NCI-H748 (cell line): Measurements from ENCODE around the gene TMEM9B.
"Not testable (repeated sequence)": the region's sequence is repeated elsewhere in the genome, so short reads cannot be mapped to it uniquely, and the experiment has no call there.

Source experiments
- DNase-seq: peaks from one replicate; lab custom pipeline; 2025; ENCODE audit not compliant: unreplicated experiment; lab: John Stamatoyannopoulos, UW

The TMEM9B gene

DNA sequence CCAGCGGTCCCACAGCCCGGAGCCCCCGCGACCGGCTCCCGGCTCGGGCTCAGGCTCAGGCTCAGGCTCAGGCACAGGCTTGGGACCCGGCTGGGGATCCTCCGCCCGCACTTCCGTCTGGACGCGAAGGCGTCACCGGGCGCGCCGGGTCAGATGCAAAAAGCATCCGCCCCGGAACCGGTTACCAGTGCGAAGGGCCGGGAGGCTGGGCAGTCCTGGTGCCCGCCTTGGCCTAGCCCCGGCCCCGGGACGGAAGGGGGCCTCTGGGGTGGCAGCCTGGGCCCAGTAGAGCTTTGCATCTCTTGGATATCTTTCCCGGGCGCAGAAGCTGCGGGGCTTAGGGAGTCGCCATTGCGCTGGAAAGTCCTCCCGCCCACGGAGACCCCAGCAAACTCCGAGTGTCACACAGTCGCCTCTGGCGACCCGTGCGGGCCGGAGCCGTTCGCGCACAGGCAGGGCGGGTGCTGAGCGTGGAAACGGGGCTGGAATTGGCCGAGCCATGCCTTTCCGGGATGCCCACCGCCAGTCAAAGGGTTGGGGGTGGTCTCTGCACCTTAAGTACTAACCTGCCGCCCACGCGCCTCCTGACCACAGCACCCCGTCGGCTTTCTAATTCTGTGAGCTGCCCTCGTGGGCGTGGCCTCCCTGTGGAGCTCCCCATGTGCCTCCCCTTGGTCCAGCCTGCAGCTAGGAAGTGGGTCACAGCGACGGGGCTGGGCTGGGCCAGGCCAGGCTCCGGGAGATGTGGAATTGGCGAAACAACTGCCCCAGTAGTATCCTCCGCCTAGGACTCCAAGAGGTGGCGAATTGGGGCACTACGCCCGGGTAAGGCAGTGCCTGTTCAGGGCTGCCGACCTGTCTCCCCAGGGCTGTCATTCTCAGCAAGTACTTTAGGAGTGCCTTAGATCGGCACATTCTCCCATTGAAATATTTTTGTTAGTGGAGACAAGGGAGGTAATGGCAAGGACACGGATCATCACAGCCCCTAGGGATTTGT, at the start of gene TMEM9B:
TSS of gene TMEM9B (minus strand) at position 119 of the 997 bp plus-strand sequence. CDS start 129 bp downstream, outside the sequence.
- DNase-seq, result peak; percentile 91

- DNase-seq, result no peak
Measured at GRCh38 chr11:9013373-9013772, 49.1 kb upstream of the TMEM9B start.

DNA sequence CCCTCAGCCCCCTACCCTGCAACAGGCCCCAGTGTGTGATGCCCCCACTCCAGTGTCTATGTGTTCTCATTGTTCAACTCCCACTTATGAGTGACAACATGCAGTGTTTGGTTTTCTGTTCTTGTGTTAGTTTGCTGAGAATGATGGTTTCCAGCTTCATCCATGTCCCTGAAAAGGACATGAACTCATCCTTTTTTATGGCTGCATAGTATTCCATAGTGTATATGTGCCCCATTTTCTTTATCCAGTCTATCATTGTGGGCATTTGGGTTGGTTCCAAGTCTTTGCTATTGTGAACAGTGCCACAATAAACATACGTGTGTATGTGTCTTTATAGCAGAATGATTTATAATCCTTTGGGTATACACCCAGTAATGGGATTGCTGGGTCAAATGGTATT, 45.3 kb upstream of the TMEM9B start:
- not testable (repeated sequence) for DNase-seq

- no peak for DNase-seq
Measured at GRCh38 chr11:9008661-9009060, 44.4 kb upstream of the TMEM9B start.

DNA sequence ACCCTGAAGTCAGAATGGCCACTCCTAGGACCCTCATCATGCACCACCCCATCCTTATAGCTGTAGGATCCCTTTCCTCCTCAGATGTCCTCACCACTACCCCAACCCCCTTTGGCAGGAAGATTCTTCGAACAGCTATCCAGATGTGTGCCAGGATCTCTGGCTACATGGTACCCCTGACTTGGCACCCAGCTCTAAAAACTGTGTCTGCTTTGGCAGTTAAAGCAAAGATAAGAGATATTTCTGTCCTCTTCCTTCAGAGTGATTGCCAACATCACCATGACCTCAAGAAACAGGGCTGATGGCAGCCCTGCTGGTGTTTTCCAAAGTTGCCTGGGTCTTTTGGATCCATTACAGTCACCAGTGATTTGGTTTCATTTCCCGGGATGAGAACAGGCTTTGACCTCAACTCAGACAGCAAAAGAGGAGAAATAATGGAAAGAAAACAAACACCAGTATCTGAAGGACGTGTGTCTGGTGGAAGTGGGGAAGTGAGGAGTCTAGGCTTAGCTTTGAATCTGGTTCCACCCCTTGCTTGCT, 43.8 kb upstream of the TMEM9B start:
- DNase-seq, result no peak

GRCh38 chr11:9005087-9005486, 40.8 kb upstream of the TMEM9B start:
- no peak for DNase-seq

DNA sequence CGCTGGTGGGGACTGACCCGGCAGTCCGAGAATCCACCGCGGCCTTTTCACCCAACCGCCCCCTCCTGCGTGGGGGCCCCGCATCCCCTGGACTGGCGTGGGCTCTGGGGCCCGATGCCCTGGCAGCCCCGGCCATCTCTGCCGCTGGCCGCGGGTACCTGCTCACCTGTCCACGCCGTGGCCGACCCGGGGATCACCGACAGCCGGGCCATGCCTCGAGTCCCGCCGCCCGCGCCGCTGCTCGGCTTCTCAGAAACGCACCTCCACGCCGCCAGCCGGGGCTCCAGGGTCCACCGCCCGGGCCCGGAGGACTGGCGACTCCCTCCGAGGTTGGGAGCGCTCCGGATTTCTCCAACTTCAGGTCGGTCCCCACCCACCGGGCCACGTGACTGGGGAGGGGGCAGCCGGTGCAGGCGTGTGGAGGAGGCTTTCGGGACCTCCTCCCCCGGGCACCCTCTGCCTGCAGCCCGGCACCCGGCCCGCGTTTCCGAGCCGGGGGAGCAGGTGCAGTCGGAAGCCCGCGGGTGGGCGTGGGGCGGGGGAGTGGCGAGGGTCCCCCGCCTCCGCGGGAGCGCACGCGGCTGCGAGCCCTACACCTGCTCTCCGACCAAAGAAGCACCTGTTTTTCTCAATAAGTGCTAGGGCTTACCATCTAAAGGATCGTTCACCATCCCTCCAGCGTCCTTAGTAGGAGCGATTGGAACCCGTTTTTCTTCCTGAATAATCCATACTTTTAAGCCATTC, 40.1 kb upstream of the TMEM9B start:
- DNase-seq, result peak; percentile 67

GRCh38 chr11:9003573-9004182, 39.4 kb upstream of the TMEM9B start, which contains the start of gene NRIP3:
Gene NRIP3, minus strand, starts transcription at chr11:9004001. Its CDS starts 66 bp downstream, at chr11:9003935.
- DNase-seq, result peak; percentile 82

DNA sequence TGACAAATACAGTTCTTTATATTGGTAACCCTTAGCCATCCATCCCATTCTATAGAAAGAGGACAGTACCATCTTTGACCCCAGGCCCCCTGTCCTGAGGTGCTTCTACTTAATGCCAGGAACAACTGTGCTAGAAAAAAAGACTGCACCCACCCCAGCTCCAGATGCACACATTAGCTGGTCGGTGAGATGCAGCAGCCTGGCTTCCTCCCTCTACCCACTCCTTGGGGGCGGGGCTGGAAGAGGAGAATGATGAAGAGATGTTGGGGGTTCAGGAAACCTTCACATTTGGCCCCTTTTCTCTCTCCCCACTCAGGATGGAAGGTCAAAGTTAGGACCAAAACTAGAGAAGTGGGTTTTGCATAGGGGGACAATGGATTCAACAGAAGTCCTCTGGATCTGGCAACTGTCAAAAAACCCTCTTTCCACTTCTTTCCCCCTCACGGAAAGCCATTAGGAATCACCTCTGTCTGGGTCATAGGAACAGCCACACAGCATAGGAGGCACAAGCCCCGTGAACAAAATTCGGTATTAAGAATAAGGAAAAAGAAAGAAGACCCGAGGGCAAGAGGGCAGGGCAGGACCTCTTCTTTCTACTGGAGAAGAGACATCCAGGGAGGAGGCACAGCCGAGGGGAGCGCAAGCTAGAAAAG, 38.8 kb upstream of the TMEM9B start:
- DNase-seq, result peak; percentile 31

GRCh38 chr11:9001736-9002135, 37.5 kb upstream of the TMEM9B start:
- DNase-seq, result no peak

DNA sequence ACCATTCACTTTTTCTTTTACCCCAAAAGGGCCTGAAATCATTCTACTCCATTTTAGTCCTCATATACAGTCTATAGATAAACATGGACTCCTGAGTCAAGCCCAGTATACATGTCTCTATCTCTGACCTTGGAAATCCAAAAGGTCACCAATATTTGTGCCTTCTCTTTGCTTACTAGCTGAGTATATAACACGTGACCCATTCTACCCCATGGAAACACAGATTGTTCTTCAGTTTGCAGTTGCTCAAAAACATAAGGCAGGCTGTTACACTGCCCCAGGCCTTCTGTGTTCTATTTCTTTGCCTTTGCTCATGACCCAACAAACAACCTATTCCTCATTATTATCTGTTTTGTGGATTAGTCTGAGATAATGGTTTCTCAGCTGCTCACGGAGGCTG, 33.8 kb upstream of the TMEM9B start:
- no peak for DNase-seq

GRCh38 chr11:8997451-8997850, 33.2 kb upstream of the TMEM9B start:
- DNase-seq, result no peak

DNA sequence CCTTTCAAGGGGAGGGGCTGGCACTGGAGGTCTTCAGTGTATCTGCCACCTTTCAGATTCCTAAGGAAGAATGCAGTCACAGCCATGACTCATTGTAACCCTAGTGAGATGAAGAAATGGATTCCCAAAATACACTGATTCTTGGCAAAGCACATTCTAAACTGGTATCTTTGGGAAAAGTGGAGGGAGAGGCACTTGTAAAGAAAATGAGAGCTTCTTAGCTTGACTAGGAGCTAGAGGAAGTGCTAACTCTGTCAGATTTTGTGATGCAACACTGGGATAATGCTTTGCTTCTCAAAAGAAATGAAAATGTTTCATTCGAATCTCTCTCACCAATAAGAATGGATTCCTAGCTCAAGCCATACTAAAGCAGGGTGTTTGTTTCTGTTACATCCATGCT, 25.2 kb upstream of the TMEM9B start:
- no peak for DNase-seq

DNA sequence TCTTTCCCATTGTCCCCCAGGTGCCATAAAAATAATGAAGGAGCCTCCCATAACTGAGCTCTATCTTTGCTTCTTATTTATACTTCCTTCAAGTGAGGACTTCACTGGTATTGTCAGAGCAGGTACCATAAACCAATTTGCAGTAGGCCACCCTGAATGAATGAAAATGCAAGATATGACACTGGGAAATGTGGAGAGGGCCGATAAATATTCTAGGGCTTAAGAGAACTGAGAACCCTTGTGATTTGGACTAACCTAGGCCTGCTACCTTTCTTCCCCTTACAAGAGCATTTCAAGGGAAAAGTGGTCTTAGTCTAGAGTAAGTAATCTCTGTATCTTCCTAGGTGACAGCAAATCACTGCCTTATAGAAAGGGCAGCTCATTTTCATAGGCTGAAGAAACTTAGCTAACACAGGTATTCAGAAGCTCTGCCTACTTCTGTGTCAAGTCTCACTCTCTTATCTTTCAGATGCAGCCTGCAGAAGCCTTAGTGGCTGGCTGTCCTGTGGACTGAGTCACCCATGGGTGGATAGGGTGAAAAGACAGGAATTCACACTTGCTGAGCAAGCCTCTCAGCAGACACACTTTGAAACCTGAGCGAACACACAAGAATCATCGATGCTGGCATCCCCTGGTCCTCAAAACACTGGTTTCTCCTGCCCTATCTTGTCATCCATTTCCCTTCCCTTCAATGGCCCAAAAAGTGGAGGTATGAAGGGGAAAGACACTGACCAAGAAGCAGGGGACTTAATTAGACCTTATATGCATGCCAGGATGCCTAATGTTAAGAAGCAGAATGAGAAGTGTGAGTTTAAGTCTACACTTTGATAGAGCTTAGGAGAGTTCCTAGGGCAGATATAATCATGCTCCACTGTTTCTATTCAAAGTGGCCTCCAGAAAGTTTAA, 24.3 kb upstream of the TMEM9B start:
- DNase-seq, result no peak

GRCh38 chr11:8987446-8987845, 23.2 kb upstream of the TMEM9B start:
- DNase-seq, result no peak

DNA sequence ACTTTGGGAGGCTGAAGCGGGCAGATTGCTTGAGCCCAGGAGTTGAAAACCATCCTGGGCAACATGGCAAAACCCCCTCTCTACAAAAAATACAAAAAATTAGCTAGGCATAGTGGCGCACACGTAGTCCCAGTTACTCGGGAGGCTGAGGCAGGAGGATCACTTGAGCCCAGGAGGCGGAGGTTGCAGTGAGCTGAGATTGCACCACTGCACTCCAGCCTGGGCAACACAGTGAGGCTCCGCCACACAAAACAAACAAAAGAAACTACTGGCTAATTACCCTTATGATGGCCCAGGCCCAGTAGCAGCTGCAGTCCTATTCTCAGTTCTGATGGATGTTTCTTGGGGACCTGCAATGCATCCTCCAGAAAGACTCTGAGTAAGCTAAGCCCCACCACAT, 22.5 kb upstream of the TMEM9B start:
- not testable (repeated sequence) for DNase-seq

DNA sequence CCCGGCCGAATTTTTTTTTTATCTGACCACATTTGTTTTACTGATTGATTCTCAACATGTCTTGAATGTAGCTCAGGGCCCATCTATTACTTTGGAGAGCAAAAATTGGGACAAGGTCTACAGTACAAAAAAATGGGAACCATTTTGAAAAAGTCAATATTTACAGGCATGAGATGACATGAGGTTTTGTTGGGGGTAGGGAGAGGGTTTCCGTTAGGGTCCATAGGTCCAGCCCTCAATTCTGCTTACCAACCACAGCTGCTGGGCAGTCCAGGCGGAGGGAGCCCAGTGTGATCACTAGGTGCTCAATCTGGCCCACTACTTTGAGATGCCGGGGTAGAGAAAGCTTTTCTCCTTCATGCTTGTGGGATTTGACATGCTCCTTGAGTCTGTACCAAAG, 21.2 kb upstream of the TMEM9B start:
- DNase-seq, result no peak

DNA sequence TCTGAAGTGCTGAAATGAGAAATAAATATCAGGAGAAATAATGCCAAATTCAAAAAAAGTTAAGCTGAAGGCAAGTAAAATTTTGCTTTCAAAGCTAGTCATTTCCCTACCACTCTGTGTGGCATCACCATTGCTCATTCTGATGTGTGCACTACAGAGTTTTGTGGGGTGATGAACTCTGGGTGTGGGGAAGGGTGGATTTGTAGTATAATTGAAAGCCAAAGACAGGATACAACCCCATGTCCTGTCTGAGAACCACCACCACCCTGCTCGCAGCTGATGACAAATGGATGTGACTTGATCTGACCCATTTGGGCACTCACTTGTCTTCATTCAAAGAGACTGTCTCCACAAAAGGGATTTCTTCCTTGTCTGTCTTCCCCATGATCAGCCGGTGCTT, 19.3 kb upstream of the TMEM9B start:
- no peak for DNase-seq

DNA sequence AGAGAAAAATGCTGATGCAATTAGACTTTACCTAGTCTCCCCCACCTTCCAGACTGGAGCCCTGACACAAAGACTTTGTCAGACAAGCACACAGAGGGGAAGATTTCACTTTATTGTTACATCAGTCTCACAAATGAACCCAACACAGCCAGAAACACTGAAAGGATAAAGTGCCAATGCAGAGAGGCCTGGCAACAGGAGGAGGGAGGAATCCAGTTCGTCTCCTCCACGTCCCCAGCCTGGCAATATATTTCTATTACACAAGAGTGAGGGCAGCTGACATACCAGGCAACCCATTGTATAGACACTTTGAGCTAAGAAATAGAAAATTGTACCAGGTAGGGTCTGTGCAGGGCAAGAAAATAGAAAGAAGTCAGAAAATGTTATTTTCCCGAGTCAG, 16.2 kb upstream of the TMEM9B start:
- DNase-seq, result no peak

GRCh38 chr11:8979365-8979764, 15.1 kb upstream of the TMEM9B start:
- not testable (repeated sequence) for DNase-seq
